ENCODE results near the gene BCL11B.

DNA sequence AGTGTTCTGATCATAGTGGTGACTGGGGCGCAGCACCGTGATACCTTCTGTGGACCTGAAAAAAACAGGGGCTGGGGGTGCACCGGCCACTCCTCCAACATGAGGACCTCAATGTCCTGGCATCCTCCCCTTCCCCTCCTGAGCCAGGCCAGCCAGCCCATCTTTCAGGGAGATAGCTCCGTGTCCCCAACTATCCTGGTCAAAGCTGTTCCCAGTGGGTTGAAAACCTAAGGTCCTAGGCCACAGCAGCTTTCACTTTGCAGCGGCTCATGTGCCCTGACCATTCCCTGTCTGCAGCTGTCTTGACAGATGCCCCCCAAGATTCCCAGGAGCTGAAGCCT is 75.7 kb downstream of the BCL11B start:
- no peak for TF ChIP-seq GATA2 (IDR thresholded peaks at IDR 0.05; ENCODE audit: low read depth, low read length)
- no peak for TF ChIP-seq GATA3 (IDR thresholded peaks at IDR 0.05; ENCODE audit: low read depth, low read length)

Measured in SH-SY5Y (cell line).